Measurements from ENCODE around the gene TST. TPM values are rescaled to one million over a fixed set of nuclear protein-coding genes. Genes with fewer than 3 reads are reported as not detected.

TST gene
- total and polyA plus RNA-seq, 2 donors (not counting 1 experiment from before 2014, with no cell fraction given) = 1.4 to 5.9 TPM

DNA sequence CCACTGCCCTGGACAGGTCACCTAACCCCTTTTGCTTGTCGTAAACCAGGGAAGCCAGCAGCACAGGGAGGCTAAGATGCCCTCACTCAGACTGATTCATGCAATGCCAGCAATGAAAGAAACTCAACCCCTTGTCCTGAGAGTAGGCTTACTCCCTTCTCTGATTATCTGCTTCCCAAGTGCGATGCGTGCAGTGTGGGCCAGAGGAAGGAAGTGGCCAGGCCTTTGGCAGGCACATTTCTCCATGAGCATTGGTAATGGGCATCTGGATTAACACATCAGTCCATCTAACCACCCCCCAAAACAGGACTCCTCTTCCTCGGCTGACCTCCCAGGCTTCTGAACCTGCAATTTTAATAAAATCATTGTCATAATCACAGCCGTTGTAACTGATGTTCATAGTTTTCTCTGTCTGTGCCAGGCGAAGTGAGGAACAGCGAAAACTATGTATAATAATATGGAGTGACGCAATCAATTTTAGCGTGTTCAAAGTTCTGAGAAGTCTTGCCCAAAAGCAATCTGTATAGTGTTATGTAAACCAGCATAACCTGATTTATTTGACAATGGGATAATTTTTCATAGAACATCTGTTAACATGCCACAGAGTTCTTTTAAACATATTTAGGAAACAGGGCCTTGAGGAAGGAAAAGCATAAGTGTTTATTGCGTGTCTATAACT lies 33.9 kb downstream of the TST start:
- Histone ChIP-seq H3K4me3 (ENCODE audit: control extremely low read depth in 1 of 5, extremely low read depth in 1 of 5, insufficient read depth in 1 of 5, low read depth in 2 of 5, low read length in 4 of 5) (no peak overlapping the region), H3K4me2 (replicated peaks; ENCODE audit: low read depth, low read length, poor library complexity, severe bottlenecking) (no peak overlapping the region), H2AFZ (ENCODE audit: insufficient read depth, low read depth, low read length, poor library complexity, severe bottlenecking) (no peak overlapping the region), H3K4me1 (ENCODE audit: control insufficient read depth in 2 of 2, insufficient read depth in 2 of 2, low read length in 2 of 2) (no peaks in the 10 kb centered on the region), H3K79me2 (ENCODE audit: control insufficient read depth, insufficient read depth, low read length) (no peaks in the 10 kb centered on the region), H3K27ac (ENCODE audit: low read length in 2 of 2) (no peak overlapping the region), H3K27me3 (replicated peaks in 1 of 4; ENCODE audit: control extremely low read depth in 1 of 4, control insufficient read depth in 3 of 4, insufficient read depth in 4 of 4, low read length in 3 of 4) (peaks cover 0 to 42% (median 8%) of the 10 kb centered on the region in 4 experiments), H3K36me3 (replicated peaks in 1 of 2; ENCODE audit: control extremely low read depth in 1 of 2, control insufficient read depth in 1 of 2, extremely low read depth in 1 of 2, insufficient read depth in 2 of 2, low read length in 1 of 2) (no peaks in the 10 kb centered on the region), H3K9me3 (ENCODE audit: control extremely low read depth in 1 of 3, control insufficient read depth in 2 of 3, insufficient read depth in 1 of 3, low read length in 2 of 3) (peaks cover 13 to 15% (median 14%) of the 10 kb centered on the region in 3 donors), H3K9ac (ENCODE audit: low read length) (no peak overlapping the region), H4K20me1 (ENCODE audit: control insufficient read depth, insufficient read depth, low read length, poor library complexity, severe bottlenecking) (no peaks in the 10 kb centered on the region)
- Mint-ChIP-seq H3K27me3 (peaks cover 46% of the 10 kb centered on the region), H3K27ac (no peak overlapping the region), H3K9me3 (ENCODE audit: insufficient read depth) (peaks cover 12% of the 10 kb centered on the region), H3K4me3 (no peak overlapping the region), H3K4me1 (no peaks in the 10 kb centered on the region)
- ChIA-PET CTCF (no interaction called here), POLR2A (no interaction called here)
- DNase-seq = no peak
- no peak for ATAC-seq (ENCODE audit: low read depth)
- 95% methylated on average over 6 of the region's 10 CpGs for WGBS (ENCODE audit: insufficient coverage)
- TF ChIP-seq, protein P1, sequence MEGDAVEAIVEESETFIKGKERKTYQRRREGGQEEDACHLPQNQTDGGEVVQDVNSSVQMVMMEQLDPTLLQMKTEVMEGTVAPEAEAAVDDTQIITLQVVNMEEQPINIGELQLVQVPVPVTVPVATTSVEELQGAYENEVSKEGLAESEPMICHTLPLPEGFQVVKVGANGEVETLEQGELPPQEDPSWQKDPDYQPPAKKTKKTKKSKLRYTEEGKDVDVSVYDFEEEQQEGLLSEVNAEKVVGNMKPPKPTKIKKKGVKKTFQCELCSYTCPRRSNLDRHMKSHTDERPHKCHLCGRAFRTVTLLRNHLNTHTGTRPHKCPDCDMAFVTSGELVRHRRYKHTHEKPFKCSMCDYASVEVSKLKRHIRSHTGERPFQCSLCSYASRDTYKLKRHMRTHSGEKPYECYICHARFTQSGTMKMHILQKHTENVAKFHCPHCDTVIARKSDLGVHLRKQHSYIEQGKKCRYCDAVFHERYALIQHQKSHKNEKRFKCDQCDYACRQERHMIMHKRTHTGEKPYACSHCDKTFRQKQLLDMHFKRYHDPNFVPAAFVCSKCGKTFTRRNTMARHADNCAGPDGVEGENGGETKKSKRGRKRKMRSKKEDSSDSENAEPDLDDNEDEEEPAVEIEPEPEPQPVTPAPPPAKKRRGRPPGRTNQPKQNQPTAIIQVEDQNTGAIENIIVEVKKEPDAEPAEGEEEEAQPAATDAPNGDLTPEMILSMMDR (IDR thresholded peaks at IDR 0.05) = no peak
- TF ChIP-seq EZH2 (IDR thresholded peaks at IDR 0.05; ENCODE audit: borderline replicate concordance, insufficient read depth, low read depth, low read length, poor library complexity, severe bottlenecking) = no peak
- intact Hi-C loops (cut with micrococcal nuclease) = no loop called here

DNA sequence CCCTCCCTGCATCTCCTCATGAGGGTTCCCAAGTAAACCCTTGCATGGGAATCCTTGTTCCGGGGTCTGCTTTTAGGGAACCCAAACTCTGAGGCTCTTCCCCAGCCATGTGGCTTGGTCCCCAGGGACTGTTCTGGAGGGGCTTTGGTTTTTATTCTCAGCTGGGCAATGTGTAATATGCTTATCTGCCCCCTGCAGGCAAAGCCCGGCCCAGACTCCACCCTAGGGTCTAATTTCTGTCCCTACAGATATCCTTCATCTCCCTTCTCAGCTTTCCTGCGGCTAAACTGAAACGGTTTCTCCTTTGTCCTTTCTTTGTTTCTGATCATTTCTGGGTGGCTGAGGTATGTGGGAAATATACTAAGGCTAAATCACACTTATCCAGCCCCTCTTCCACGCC lies 37.1 kb downstream of the TST start:
- Histone ChIP-seq H3K9me3 (ENCODE audit: control extremely low read depth in 1 of 3, control insufficient read depth in 2 of 3, insufficient read depth in 1 of 3, low read length in 2 of 3) (peaks cover 11 to 14% (median 12%) of the 10 kb centered on the region in 3 donors), H3K36me3 (replicated peaks in 1 of 2; ENCODE audit: control extremely low read depth in 1 of 2, control insufficient read depth in 1 of 2, extremely low read depth in 1 of 2, insufficient read depth in 2 of 2, low read length in 1 of 2) (no peaks in the 10 kb centered on the region), H2AFZ (ENCODE audit: insufficient read depth, low read depth, low read length, poor library complexity, severe bottlenecking) (no peak overlapping the region), H3K4me3 (ENCODE audit: control extremely low read depth in 1 of 5, extremely low read depth in 1 of 5, insufficient read depth in 1 of 5, low read depth in 2 of 5, low read length in 4 of 5) (no peak overlapping the region), H3K9ac (ENCODE audit: low read length) (no peak overlapping the region), H3K4me2 (replicated peaks; ENCODE audit: low read depth, low read length, poor library complexity, severe bottlenecking) (no peak overlapping the region), H3K27ac (ENCODE audit: low read length in 2 of 2) (no peak overlapping the region), H4K20me1 (ENCODE audit: control insufficient read depth, insufficient read depth, low read length, poor library complexity, severe bottlenecking) (no peaks in the 10 kb centered on the region), H3K27me3 (replicated peaks in 1 of 4; ENCODE audit: control extremely low read depth in 1 of 4, control insufficient read depth in 3 of 4, insufficient read depth in 4 of 4, low read length in 3 of 4) (peaks cover 0 to 24% (median 2%) of the 10 kb centered on the region in 4 experiments), H3K79me2 (ENCODE audit: control insufficient read depth, insufficient read depth, low read length) (no peaks in the 10 kb centered on the region), H3K4me1 (ENCODE audit: control insufficient read depth in 2 of 2, insufficient read depth in 2 of 2, low read length in 2 of 2) (peaks cover 0 to 9% of the 10 kb centered on the region in 2 donors)
- Mint-ChIP-seq H3K4me1 (peaks cover 8% of the 10 kb centered on the region), H3K27ac (no peak overlapping the region), H3K4me3 (no peak overlapping the region), H3K27me3 (peaks cover 23% of the 10 kb centered on the region), H3K9me3 (ENCODE audit: insufficient read depth) (peaks cover 12% of the 10 kb centered on the region)
- DNase-seq = no peak
- ChIA-PET CTCF (interaction anchor here (0.9 to 9.6 kb wide), 6 partner anchors 14 to 430 kb away, joined by 3 to 62 read pairs (median 8); no protein-coding TSS in a partner anchor), POLR2A (interaction anchor here (0.6 kb wide), 1 partner anchor 704 kb away, joined by 5 read pairs; no protein-coding TSS in a partner anchor)
- TF ChIP-seq EZH2 (IDR thresholded peaks at IDR 0.05; ENCODE audit: borderline replicate concordance, insufficient read depth, low read depth, low read length, poor library complexity, severe bottlenecking) = no peak
- TF ChIP-seq, protein P1 (IDR thresholded peaks at IDR 0.05) = no peak
- WGBS (ENCODE audit: insufficient coverage) = no CpG with 5 or more reads among the region's 5 CpGs
- ATAC-seq (ENCODE audit: low read depth) = no peak
- intact Hi-C loops (cut with micrococcal nuclease) = no loop called here
